HG02571 (cell line): ENCODE data around the gene C1orf116.
"Not testable (repeated sequence)": the region's sequence is repeated elsewhere in the genome, so short reads cannot be mapped to it uniquely, and the experiment has no call there.

ENCODE experiments used
- ATAC-seq: cut with Tn5 transposase; IDR thresholded peaks from one replicate; pipeline ENCODE4 v1.9.1; 2021; ENCODE audit warnings: mild to moderate bottlenecking, moderate library complexity; ENCODE audit not compliant: unreplicated experiment

C1orf116 gene

GRCh38 chr1:207059881-207060280, 27.3 kb upstream of the C1orf116 start:
- ATAC-seq, result no peak

- ATAC-seq, result no peak
Measured at GRCh38 chr1:207058878-207059867, 26.6 kb upstream of the C1orf116 start.

- ATAC-seq, result no peak
Measured at GRCh38 chr1:207058252-207058651, 25.7 kb upstream of the C1orf116 start.

GRCh38 chr1:207056673-207057072, 24.1 kb upstream of the C1orf116 start:
- ATAC-seq, result no peak

GRCh38 chr1:207055386-207056001, 22.9 kb upstream of the C1orf116 start:
- ATAC-seq, result no peak

- ATAC-seq, result no peak
Measured at GRCh38 chr1:207054491-207054890, 21.9 kb upstream of the C1orf116 start.

GRCh38 chr1:207052911-207053769, 20.6 kb upstream of the C1orf116 start, which contains the start of gene PFKFB2:
Gene PFKFB2 (plus strand): TSS chr1:207053275. CDS start chr1:207054718, 1,443 bp downstream.
- peak; percentile 73 for ATAC-seq

GRCh38 chr1:207051191-207051943, 18.8 kb upstream of the C1orf116 start, which contains the start of gene YOD1:
Gene YOD1 (minus strand): TSS chr1:207051208. CDS start chr1:207051030, 178 bp downstream.
- no peak for ATAC-seq

GRCh38 chr1:207050480-207051190, 18.1 kb upstream of the C1orf116 start:
- peak; percentile 46 for ATAC-seq

- peak; percentile 31 for ATAC-seq
Measured at GRCh38 chr1:207049974-207050391, 17.4 kb upstream of the C1orf116 start.

- no peak for ATAC-seq
Measured at GRCh38 chr1:207049514-207049913, 17.0 kb upstream of the C1orf116 start.

GRCh38 chr1:207049054-207049453, 16.5 kb upstream of the C1orf116 start:
- ATAC-seq, result no peak

GRCh38 chr1:207048041-207048440, 15.5 kb upstream of the C1orf116 start:
- no peak for ATAC-seq

GRCh38 chr1:207047505-207047904, 14.9 kb upstream of the C1orf116 start:
- no peak for ATAC-seq

- ATAC-seq, result no peak
Measured at GRCh38 chr1:207045453-207045852, 12.9 kb upstream of the C1orf116 start.

- ATAC-seq, result not testable (repeated sequence)
Measured at GRCh38 chr1:207041397-207041796, 8.8 kb upstream of the C1orf116 start.

- ATAC-seq, result no peak
Measured at GRCh38 chr1:207040181-207040533, 7.6 kb upstream of the C1orf116 start.

- ATAC-seq, result no peak
Measured at GRCh38 chr1:207039380-207040180, 7.0 kb upstream of the C1orf116 start.

GRCh38 chr1:207036865-207037264, 4.3 kb upstream of the C1orf116 start:
- ATAC-seq, result no peak
